SK-N-MC (cell line): ENCODE data around the gene AAGAB.

ENCODE experiments used
- EZH2 ChIP-seq: fragments of 200-600 bp; sonication (generic); IDR thresholded peaks from one replicate; pipeline ENCODE4 v1.6.1; 2017; ENCODE audit warnings: antibody characterized with exemption
- POLR2AphosphoS5 ChIP-seq: IDR thresholded peaks from 2 replicates; pipeline ENCODE4 v1.6.1; 2012; ENCODE audit warnings: mild to moderate bottlenecking, low read depth, low read length, borderline replicate concordance

- TF ChIP-seq POLR2AphosphoS5: no peak
- no peak for TF ChIP-seq EZH2
These were observed 98.0 kb downstream of the AAGAB start for GRCh38 chr15:67156426-67156825.
